A549 (cell line): ENCODE data around the gene JAG2. TPM values are rescaled to one million over a fixed set of nuclear protein-coding genes. Genes with fewer than 3 reads are reported as not detected.
A peak's percentile ranks its signal among the peaks of the same experiment; 100 is the strongest.
"Not testable (repeated sequence)": the region's sequence is repeated elsewhere in the genome, so short reads cannot be mapped to it uniquely, and the experiment has no call there.

Source experiments
- ATAC-seq, 2 experiments: fragments of 200-7000 bp in 1 of 2; fragments of >200 bp in 1 of 2; cut with Nextera tagmentation in 1 of 2; cut with Tn5 transposase in 1 of 2; 3 replicates each; pipeline versions ENCODE4 v1.8.0 to v1.9.1; 2018 to 2020; ENCODE audit warnings: mild to moderate bottlenecking in 1 of 2, moderate library complexity in 1 of 2
- CTCF ChIA-PET: fragments of 300-600 bp; sonication (Branson Sonifier 250); formaldehyde crosslinking; extraction: SDS; loops from one replicate; lab custom pipeline; 2021; ENCODE audit warnings: antibody characterized with exemption, inconsistent platforms; lab: Yijun Ruan, JAX
- POLR2A ChIA-PET: fragments of 350-600 bp; formaldehyde crosslinking; extraction: SDS; loops from one replicate; lab custom pipeline; 2021; ENCODE audit warnings: antibody characterized with exemption, inconsistent platforms; lab: Yijun Ruan, JAX
- DNase-seq, 2 experiments: peaks; one replicate each; pipeline versions ENCODE4 v3.0.0 to v3.0.0-alpha.2; 2011 to 2016; ENCODE audit warnings: low read depth in 1 of 2, low spot score in 1 of 2
- FAIRE-seq: peaks from 2 replicates; lab custom pipeline; 2011; peaks lifted over from hg19 to GRCh38; lab: Jason Lieb, UNC
- H3K27ac ChIP-seq, 2 experiments: fragments of >200 bp; sonication (Bioruptor Twin); formaldehyde crosslinking; 3 replicates each; pipeline ENCODE4 v1.5.1; 2016 to 2017
- H3K4me1 ChIP-seq: fragments of >200 bp; sonication (Bioruptor Twin); formaldehyde crosslinking; 3 replicates; pipeline ENCODE4 v1.6.1; 2016
- H3K4me2 ChIP-seq: fragments of >200 bp; sonication (Bioruptor Twin); formaldehyde crosslinking; 3 replicates; pipeline ENCODE4 v1.6.1; 2016
- H3K4me3 ChIP-seq: fragments of >200 bp; sonication (Bioruptor Twin); formaldehyde crosslinking; 3 replicates; pipeline ENCODE4 v1.5.1; 2016
- H3K9me3 ChIP-seq: fragments of >200 bp; sonication (Bioruptor Twin); formaldehyde crosslinking; 3 replicates; pipeline ENCODE4 v1.6.1; 2016
- CBX2 ChIP-seq: fragments of 200-600 bp; sonication (generic); IDR thresholded peaks from 2 replicates; pipeline ENCODE4 v1.6.1; 2016; ENCODE audit warnings: low read depth, mild to moderate bottlenecking, borderline replicate concordance
- CBX8 ChIP-seq: fragments of 200-600 bp; sonication (generic); IDR thresholded peaks from 2 replicates; pipeline ENCODE4 v1.6.1; 2016
- E2F6 ChIP-seq: IDR thresholded peaks from 2 replicates; pipeline ENCODE4 v1.6.1; 2012; ENCODE audit warnings: low read depth, borderline replicate concordance
- EHMT2 ChIP-seq: fragments of 200-600 bp; sonication (generic); IDR thresholded peaks from 2 replicates; pipeline ENCODE4 v1.6.1; 2016; ENCODE audit warnings: antibody characterized with exemption, low read depth, mild to moderate bottlenecking, moderate library complexity
- EP300 ChIP-seq, 2 experiments: fragments of >200 bp; sonication (Bioruptor Twin); formaldehyde crosslinking; IDR thresholded peaks; 2 replicates in 1 of 2; 3 replicates in 1 of 2; pipeline ENCODE4 v1.6.1; 2016 to 2017
- FOSB ChIP-seq: fragments of 250-450 bp; sonication (Bioruptor Pico); IDR thresholded peaks from 2 replicates; pipeline ENCODE4 v1.5.0; 2020; ENCODE audit warnings: mild to moderate bottlenecking, moderate library complexity
- FOSL2 ChIP-seq, 2 experiments: fragments of 450-650 bp in 1 of 2; fragments of >200 bp in 1 of 2; sonication (Bioruptor Twin) in 1 of 2; formaldehyde crosslinking; IDR thresholded peaks; 2 replicates each; pipeline versions ENCODE4 v1.5.0 to v1.6.1; 2016 to 2020; ENCODE audit warnings: mild to moderate bottlenecking in 1 of 2, moderate library complexity in 1 of 2
- HDAC2 ChIP-seq: fragments of 200-600 bp; sonication (generic); IDR thresholded peaks from 2 replicates; pipeline ENCODE4 v1.6.1; 2016
- HOXB13 ChIP-seq: fragments of 250-450 bp; sonication (Bioruptor Pico); IDR thresholded peaks from 2 replicates; pipeline ENCODE4 v1.5.0; 2020; ENCODE audit warnings: low read depth, mild to moderate bottlenecking, moderate library complexity
- JUNB ChIP-seq: fragments of >200 bp; sonication (Bioruptor Twin); formaldehyde crosslinking; IDR thresholded peaks from 2 replicates; pipeline ENCODE4 v1.6.1; 2016
- KDM1A ChIP-seq: fragments of 200-600 bp; sonication (generic); IDR thresholded peaks from 2 replicates; pipeline ENCODE4 v1.6.1; 2016; ENCODE audit warnings: low read depth, mild to moderate bottlenecking
- MAX ChIP-seq: IDR thresholded peaks from 2 replicates; pipeline ENCODE4 v1.6.1; 2012
- NPAS2 ChIP-seq: fragments of 250-450 bp; sonication (Bioruptor Pico); IDR thresholded peaks from 2 replicates; pipeline ENCODE4 v1.8.0; 2022; ENCODE audit warnings: mild to moderate bottlenecking, moderate library complexity, borderline replicate concordance
- POLR2A ChIP-seq: IDR thresholded peaks from 2 replicates; pipeline ENCODE4 v1.6.1; 2012; ENCODE audit warnings: mild to moderate bottlenecking, low read length
- RFX5 ChIP-seq: fragments of 450-650 bp; IDR thresholded peaks from 2 replicates; pipeline ENCODE4 v1.7.1; 2014; ENCODE audit warnings: antibody characterized with exemption, mild to moderate bottlenecking, moderate library complexity
- SMC3 ChIP-seq: fragments of >200 bp; sonication (Bioruptor Twin); formaldehyde crosslinking; IDR thresholded peaks from 3 replicates; pipeline ENCODE4 v1.6.1; 2018; ENCODE audit warnings: inconsistent platforms
- SREBF2 ChIP-seq: fragments of 450-650 bp; IDR thresholded peaks from 2 replicates; pipeline ENCODE4 v1.6.1; 2014; ENCODE audit warnings: mild to moderate bottlenecking, moderate library complexity
- ZNF302 ChIP-seq: fragments of 250-450 bp; sonication (Bioruptor Pico); IDR thresholded peaks from 2 replicates; pipeline ENCODE4 v1.9.0; 2021; ENCODE audit warnings: inconsistent platforms, mild to moderate bottlenecking, moderate library complexity
- WGBS: methylation state at CpG from one replicate; pipeline ENCODE4 v1.1.6; 2017; ENCODE audit errors: missing lambda C conversion rate; 5-methylcytosine and 5-hydroxymethylcytosine counted together
- polyA plus RNA-seq, 4 experiments: library from polyadenylated mRNA; depleted of rRNA in 3 of 4; stranded (reverse); fragments of >200 nt; fragmentation: RNase III in 1 of 4; extraction: RNeasy Plus Mini Kit Qiagen cat#74134 plus additional on column Dnase treatment in 1 of 4; gene quantifications; 2 replicates in 3 of 4; 3 replicates in 1 of 4; pipeline ENCODE4 v1.2.3, GENCODE V29; 2011 to 2017
- TF ChIP-seq, protein P1 (sequence below): fragments of 250-450 bp; sonication (Bioruptor Pico); IDR thresholded peaks from 2 replicates; pipeline ENCODE4 v1.5.0; 2020; ENCODE audit warnings: low read depth, mild to moderate bottlenecking, moderate library complexity
- TF ChIP-seq, protein P2 (sequence below): fragments of >200 bp; sonication (Bioruptor Twin); formaldehyde crosslinking; IDR thresholded peaks from 3 replicates; pipeline ENCODE4 v1.6.1; 2016

The JAG2 gene
- polyA plus RNA-seq, 2 of the 4 experiments (the other 2 are of a cell fraction), result 5.9 to 20.4 TPM

DNA sequence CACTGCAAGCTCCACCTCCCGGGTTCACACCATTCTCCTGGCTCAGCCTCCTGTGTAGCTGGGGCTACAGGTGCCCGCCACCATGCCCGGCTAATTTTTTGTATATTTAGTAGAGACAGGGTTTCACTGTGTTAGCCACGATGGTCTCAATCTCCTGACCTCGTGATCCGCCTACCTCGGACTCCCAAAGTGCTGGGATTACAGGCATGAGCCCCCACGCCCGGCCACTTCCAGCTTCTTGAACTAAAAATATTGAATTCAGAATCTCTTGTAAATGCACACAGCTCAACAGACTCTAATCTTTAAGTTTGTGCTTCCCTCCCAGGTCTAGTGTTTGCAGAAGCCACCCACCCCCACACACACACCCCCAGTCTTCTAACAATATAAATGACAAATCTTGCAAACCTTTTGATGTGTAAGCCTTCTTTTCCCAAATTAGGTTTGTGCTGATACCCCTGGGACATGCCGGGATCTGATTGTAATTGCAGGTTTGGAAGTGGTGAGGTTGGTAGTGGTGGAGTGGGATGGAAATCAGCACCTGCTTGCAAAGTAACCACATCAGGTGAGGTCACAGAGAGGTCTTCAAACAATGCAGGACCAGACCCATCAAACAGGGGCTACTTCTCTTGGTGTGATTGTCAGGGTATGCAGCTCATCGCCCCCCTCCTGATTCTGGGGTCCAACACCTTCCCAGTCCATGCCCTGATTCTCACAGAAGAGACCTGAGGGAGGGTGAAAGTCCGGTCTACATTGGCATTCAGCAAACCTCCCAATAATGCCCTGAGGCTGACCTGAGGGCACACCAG is 51.9 kb downstream of the JAG2 start (continued):
- no peak for TF ChIP-seq HOXB13
- no peak for TF ChIP-seq EP300 (IDR thresholded peaks at IDR 0.05)
- TF ChIP-seq CBX8, result no peak

DNA sequence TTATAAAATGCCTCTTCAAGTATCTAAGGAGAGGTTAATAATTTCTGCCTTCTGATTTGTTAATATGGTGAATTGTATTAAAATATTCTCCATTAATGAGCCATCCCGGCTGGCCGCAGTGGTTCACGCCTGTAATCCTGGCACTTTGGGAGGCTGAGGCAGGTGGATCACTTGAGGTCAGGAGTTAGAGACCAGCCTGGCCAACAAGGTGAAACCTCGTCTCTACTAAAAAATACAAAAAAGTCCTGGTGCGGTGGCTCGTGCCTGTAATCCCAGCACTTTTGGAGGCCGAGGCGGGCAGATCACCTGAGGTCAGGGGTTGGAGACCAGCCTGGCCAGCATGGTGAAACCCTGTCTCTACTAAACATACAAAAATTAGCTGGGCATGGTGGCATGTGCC is 59.3 kb downstream of the JAG2 start:
- FAIRE-seq, H3K9me3 ChIP-seq, H3K4me3 ChIP-seq, H3K4me1 ChIP-seq, H3K27ac ChIP-seq, DNase-seq, ATAC-seq, POLR2A ChIA-PET, H3K4me2 ChIP-seq: not testable (repeated sequence)
- CTCF ChIA-PET, result interaction anchor here (0.8 kb wide), 1 partner anchor 37 kb away, joined by 3 read pairs; no protein-coding TSS in a partner anchor
- 85% methylated on average over 8 of the region's 8 CpGs for WGBS

GRCh38 chr14:105108516-105108864 is 60.1 kb downstream of the JAG2 start:
- ChIA-PET CTCF (interaction anchor here (1.0 to 1.8 kb wide), 4 partner anchors 9 to 18 kb away, joined by 3 to 8 read pairs (median 4); no protein-coding TSS in a partner anchor), POLR2A (interaction anchor here (1.0 kb wide), 1 partner anchor 14 kb away, joined by 3 read pairs; no protein-coding TSS in a partner anchor)
- peaks cover 3% of the 10 kb centered on the region; the same call in 2 of the 3 replicates for H3K4me1 ChIP-seq
- TF ChIP-seq SMC3, result no peak
- TF ChIP-seq, protein P1, sequence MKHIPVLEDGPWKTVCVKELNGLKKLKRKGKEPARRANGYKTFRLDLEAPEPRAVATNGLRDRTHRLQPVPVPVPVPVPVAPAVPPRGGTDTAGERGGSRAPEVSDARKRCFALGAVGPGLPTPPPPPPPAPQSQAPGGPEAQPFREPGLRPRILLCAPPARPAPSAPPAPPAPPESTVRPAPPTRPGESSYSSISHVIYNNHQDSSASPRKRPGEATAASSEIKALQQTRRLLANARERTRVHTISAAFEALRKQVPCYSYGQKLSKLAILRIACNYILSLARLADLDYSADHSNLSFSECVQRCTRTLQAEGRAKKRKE (CRISPR knock-in tag), result no peak
- TF ChIP-seq SREBF2, result no peak
- TF ChIP-seq HDAC2, result no peak
- TF ChIP-seq RFX5, result no peak
- TF ChIP-seq, protein P2, sequence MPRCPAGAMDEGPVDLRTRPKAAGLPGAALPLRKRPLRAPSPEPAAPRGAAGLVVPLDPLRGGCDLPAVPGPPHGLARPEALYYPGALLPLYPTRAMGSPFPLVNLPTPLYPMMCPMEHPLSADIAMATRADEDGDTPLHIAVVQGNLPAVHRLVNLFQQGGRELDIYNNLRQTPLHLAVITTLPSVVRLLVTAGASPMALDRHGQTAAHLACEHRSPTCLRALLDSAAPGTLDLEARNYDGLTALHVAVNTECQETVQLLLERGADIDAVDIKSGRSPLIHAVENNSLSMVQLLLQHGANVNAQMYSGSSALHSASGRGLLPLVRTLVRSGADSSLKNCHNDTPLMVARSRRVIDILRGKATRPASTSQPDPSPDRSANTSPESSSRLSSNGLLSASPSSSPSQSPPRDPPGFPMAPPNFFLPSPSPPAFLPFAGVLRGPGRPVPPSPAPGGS, result no peak
- no peak for TF ChIP-seq CBX8
- no peak for TF ChIP-seq FOSL2 (IDR thresholded peaks at IDR 0.05)
- TF ChIP-seq FOSL2 (CRISPR knock-in tag; IDR thresholded peaks at IDR 0.05), result no peak
- TF ChIP-seq JUNB, result no peak
- TF ChIP-seq POLR2A, result no peak
- no peak for TF ChIP-seq CBX2
- no peak for TF ChIP-seq HOXB13
- no peak for TF ChIP-seq EP300 (IDR thresholded peaks at IDR 0.05)
- no peak for TF ChIP-seq EHMT2
- TF ChIP-seq E2F6, result no peak
- TF ChIP-seq, all 56 proteins: peak for 0
- 79% methylated on average over 7 of the region's 7 CpGs for WGBS
- no peaks in the 10 kb centered on the region; the same call in 2 of the 3 replicates for H3K9me3 ChIP-seq
- ATAC-seq (peak in 1 of 2 experiments; percentile 54; a peak in 3 of 6 replicates), FAIRE-seq (no peak), DNase-seq (no peak)
- peak overlapping the region; percentile 12; the same call in 1 of the 3 replicates for H3K4me2 ChIP-seq
- no peak overlapping the region for H3K27ac ChIP-seq
- H3K4me3 ChIP-seq, result no peak overlapping the region

DNA sequence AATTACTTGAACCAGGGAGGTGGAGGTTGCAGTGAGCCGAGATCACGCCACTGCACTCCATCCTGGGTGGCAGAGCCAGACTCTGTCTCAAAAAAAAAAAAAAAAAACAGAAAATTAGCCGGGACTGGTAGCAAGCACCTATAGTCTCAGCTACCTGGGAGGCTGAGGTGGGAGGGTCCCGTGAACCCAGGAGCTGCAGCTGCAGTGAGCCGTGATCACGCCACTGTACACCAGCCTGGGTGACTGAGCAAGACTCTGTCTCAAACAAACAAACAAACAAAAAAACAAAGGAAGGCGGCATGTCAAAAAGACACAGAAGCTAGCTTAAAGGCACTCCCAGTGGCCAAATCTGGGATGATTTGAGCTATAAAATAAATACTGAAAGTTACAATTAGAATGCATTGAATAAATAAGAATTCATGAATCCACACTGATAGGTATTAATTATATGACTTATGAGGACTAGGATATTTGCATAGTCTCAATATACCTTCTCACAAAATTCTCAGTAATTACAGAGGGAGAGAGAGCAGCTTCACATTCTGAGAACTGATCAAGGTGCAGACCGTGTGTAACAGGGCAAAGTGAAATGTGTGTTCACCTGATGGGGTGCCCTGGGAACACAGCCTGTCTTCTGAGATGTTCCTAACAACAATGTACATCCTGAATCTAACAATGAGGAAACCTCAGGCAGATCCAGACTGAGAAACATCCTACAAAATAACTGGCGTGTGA is 60.6 kb downstream of the JAG2 start:
- ChIA-PET POLR2A (interaction anchor here (1.0 kb wide), 1 partner anchor 14 kb away, joined by 3 read pairs; no protein-coding TSS in a partner anchor), CTCF (interaction anchor here (0.9 to 1.8 kb wide), 6 partner anchors 10 to 382 kb away, joined by 3 to 8 read pairs (median 3); no protein-coding TSS in a partner anchor)
- H3K9me3 ChIP-seq, result no peaks in the 10 kb centered on the region; the same call in 2 of the 3 replicates
- H3K4me3 ChIP-seq, result no peak overlapping the region
- ATAC-seq (peak; percentile 64 to 68; a peak in 5 of 6 replicates), FAIRE-seq (no peak), DNase-seq (no peak)
- peak overlapping the region; percentile 12; the same call in 2 of the 3 replicates for H3K4me2 ChIP-seq
- no peak overlapping the region for H3K27ac ChIP-seq
- WGBS, result 32% methylated on average over 9 of the region's 9 CpGs
- no peak for TF ChIP-seq SMC3
- no peak for TF ChIP-seq ZNF302 (CRISPR knock-in tag)
- no peak for TF ChIP-seq FOSB
- no peak for TF ChIP-seq EP300 (IDR thresholded peaks at IDR 0.05)
- TF ChIP-seq, protein P2, result no peak
- no peak for TF ChIP-seq CBX8
- TF ChIP-seq JUNB, result no peak
- TF ChIP-seq KDM1A, result no peak
- no peak for TF ChIP-seq NPAS2
- no peak for TF ChIP-seq RFX5
- no peak for TF ChIP-seq MAX
- H3K4me1 ChIP-seq, result peaks cover 3% of the 10 kb centered on the region; the same call in 2 of the 3 replicates
